ENCODE measurements around the gene TRIP13.

The TRIP13 gene

GRCh38 chr5:855771-856530 lies 36.7 kb upstream of the TRIP13 start:
- DNase-seq: no peak

- DNase-seq: no peak
Observed at GRCh38 chr5:856531-857425, 35.9 kb upstream of the TRIP13 start.

- no peak for DNase-seq
Observed at GRCh38 chr5:858726-859125, 34.0 kb upstream of the TRIP13 start.

GRCh38 chr5:859391-859790 lies 33.3 kb upstream of the TRIP13 start:
- DNase-seq: no peak

- DNase-seq: no peak
Observed at GRCh38 chr5:859798-860296, 32.8 kb upstream of the TRIP13 start.

DNA sequence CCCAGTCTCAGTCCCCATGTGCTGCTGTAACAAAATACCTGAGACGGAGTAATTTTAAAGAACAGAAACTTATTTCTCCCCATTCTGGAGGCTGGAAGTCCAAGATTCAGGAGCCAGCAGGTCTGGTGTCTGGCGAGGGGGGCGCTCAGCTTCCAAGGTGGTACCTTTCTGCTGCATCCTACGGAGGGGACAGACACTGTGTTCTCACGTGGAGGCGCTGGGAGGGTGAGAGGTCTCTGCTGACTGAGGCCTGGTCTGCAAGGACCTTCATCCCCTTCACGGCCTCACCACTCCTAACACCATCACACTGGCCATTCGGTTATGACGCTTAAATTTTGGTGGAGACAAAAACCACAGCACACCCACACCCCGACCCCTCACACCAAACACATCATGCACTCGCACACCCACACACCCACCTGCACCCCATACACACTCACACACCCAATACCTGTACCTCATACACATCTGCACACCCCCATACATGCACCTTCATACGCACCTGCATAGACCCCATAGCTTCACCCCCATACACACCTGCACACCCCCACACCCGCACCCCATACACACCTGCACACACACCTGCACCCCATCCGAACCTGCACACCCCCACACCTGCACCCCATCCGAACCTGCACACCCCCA lies 32.1 kb upstream of the TRIP13 start:
- DNase-seq: no peak

GRCh38 chr5:861442-862366 lies 31.0 kb upstream of the TRIP13 start:
- no peak for DNase-seq

DNA sequence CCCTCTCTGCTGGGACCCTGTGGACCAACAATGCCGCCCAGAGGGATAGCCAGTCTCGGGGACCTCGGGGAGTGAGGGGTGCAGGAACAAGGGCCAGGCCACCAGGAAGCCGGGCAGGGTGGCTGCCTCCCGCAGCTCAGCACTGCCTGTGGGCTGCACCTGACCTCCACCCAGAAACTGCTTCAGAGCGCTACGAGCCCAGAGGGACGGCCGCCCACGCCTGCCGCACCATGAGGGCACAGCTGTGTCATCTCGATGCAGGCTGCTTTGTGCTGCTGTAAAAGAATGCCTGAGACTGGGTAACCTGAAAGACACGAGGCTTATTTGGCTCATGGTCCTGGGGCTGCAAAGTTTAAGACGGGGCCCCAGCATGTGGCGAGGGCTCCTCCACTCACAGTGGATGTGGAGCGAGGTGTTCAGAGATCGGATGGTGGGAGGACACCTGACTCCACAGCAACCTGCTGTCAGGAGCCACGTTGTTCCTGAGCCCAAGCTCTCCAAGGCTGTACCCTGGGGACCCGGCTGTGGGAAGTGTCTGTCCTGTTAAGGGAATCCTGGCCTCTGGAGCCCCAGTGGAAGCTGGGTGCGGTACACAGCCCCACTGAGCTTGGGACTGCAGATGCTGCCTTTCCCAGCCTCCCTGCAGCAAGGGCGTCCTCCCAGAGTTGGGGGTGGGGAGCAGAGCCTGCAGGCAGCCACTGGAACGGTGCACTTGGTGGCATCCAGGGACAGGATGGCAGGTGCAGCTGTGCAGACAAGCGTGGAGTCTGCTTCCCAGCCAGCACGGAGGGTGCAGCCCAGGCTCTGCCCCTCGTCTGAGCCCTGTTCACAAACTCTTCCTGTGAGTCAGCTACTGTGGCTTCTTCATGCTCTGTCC lies 30.1 kb upstream of the TRIP13 start:
- DNase-seq: no peak

DNA sequence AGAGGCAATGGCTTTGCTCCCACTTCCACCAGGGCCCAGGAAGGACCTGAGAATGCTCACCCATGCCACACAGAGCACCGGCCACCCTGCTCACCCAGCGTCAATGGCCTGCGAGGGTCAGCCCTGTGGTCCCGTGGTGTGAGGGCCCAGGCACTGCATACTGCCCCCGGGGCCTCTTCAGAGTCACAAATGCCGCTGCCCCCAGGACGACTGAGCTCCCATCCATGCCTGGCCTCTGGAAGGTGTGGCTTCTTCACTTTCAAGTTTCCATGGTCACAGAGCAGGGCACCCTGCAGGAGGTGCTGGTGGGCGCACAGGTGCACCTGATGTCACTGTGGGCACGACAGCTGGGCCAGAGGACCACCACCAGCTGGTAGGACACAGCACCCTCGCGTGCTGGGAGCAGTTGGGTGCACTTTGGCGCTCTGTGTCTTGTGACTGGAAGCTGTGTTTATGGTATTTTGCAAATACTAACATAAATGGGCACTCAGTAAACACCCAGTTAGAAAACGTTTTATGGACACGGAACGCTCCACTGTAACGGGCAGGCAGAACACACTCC lies 29.4 kb upstream of the TRIP13 start:
- no peak for DNase-seq

DNA sequence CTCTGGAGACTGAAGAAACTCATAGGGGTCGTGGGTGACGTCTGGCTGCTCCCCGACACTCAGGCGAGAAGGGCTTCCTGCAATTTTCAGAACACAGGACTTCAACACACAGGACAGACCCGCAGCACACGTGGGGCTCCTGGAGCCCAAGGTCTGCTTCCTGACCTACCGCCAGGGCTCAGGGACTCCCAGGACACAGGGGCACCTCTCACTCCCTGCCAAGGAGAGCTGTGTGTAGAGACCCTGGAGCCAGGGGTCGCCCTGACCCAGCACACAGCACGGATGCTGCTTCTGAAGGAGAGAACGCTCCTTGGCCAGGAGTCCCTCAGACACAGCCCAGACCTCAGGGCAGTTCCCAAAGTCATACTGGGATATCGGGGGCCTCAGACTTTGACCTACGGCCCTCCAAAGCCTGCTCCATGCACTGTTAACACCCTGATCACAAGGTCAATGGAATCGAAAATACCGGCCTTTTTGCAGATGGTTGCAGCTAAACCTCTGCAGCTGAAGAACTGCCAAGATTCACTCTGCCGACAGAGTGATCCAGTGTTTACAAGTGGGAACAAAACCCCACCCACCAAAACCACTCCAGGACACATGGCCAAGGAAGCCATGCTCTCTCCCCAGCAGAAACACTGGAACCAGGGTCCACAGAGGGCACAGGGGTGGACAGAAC lies 28.1 kb upstream of the TRIP13 start:
- DNase-seq: no peak

DNA sequence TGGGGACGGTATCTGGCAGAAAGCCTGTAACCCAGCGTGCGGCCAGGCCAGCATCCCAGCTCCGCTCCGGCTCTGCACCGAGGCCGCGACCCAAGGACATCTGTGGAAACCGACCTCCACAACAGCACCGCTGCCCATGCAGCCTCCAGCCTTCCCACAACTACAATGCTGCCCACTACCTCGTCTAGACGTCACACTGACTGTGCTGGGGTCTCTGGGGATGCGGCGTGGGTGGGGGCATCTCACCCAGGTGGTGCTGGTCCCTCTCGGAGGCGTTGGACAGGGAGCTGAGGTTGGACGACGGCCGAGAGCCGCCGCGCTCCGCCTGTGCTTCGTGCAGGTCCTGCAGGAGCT lies 27.5 kb upstream of the TRIP13 start:
- no peak for DNase-seq

GRCh38 chr5:865771-866170 lies 26.9 kb upstream of the TRIP13 start:
- DNase-seq: no peak

DNA sequence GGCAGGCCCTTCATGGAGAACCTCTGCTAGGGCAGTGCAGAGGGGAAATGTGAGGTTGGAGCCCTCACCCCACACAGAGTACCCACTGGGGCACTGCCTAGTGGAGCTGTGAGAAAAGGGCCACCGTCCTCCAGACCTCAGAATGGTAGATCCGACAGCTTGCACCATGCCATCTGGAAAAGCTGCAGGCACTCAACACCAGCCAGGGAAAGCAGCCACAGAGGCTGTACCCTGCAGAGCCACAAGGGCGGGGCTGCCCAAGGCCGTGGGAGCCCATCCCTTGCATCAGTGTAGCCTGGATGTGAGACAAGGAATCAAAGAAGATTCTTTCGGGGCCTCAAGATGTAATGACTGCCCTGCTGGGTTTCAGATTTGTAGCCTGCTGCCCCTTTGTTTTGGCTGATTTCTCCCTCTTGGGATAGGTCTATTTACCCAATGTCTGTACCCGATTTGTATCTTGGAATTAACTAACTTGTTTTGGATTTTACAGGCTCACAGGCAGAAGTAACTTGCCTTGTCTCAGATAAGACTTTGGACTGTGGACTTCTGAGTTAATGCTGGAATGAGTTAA lies 25.3 kb upstream of the TRIP13 start:
- DNase-seq: no peak

DNA sequence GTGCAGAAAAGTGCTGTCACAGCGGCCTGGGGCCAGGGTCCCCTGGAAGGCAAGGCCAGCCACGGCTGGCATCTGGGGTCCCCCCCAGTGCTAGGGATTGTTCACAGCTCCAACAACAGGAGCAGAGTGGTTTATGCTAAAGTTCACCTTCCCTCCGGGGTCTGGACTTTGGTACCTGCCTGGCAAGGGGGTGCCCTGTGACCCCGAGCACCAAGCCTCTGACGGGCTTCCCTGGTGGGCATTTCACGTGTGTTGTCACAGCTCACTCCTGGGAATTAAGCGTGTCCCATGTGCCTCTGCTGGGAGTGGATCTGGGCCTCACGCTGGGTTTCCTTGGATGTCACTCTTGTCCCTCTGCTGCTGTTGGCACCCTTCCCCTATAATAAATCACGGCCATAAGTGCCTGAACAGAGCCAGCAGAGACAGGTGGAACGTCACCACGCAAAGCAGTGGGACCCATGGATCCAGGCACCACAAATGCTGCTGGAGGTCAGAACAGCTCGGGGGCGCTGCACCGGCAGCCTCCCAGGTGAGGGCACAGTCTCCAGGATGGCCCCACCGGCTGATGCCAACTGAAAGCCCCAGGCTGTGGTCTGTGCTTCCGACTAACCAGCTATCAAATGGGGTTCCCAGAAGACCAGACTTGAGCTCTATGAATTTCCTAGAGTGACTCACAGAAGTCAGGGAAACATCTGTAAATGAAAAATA lies 24.1 kb upstream of the TRIP13 start:
- no peak for DNase-seq

DNA sequence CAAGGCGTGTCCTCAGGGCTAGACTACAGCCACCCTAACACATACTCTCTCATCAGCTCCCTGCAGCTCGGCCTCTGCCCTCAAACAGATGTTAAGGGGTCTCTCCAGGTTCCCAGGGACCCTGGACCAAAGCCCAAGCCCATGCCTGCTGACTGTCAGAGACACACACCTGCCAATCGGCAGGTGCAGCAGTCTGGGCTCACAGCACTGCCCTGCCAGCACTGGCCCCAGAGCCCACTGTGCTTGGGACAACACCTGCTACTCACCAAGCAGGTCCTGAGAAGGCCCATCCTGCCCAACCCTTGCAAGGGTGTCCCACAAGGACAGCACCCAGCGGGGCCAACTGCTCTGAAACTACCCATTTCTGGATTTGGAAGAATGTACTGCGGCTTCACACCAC lies 21.7 kb upstream of the TRIP13 start:
- no peak for DNase-seq

- DNase-seq: no peak
Observed at GRCh38 chr5:871596-872298, 20.9 kb upstream of the TRIP13 start.

DNA sequence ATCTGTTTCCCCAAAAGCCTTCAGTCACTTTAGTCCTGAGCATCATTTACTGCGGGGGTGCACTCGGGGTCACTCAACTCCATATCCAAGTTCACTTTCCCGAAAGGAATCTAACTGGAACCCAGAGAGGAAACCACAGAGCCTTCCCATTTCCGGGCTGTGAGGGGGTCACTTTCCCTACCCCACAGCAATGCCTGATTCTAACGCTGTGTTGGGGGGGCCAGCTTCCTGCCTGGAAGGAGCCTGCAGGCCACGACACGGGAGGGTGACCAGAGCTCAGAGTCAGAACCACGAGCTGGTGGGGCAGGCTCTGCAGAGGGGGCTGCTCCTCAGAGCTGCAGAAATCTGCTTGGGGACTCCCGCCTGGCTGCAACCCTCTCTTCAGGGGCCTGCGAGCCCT lies 20.4 kb upstream of the TRIP13 start:
- no peak for DNase-seq

DNA sequence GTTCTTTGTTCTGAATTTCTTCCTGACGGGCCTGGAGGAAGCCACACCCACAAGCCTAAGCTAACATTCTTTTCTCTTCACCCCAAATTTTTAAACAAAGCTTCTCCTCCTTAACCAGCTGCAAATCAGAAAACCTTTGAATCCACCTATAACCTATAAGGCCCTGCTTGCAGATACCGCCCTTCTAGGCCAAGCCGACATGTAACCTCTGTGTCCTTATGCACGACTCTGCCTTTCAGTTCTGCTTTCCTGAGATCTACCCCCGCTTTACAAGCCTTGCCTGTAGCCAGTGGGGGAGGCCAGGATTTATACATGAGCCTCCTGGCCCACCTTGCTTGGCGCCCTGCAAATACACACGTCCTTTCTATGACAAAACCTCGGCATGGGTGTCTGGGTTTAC lies 19.4 kb upstream of the TRIP13 start:
- DNase-seq: no peak

GRCh38 chr5:875931-876330 lies 16.8 kb upstream of the TRIP13 start:
- no peak for DNase-seq
